Ishikawa (cell line): ENCODE results near the gene MON2.

Experiments used
- CEBPB ChIP-seq: IDR thresholded peaks from 2 replicates; pipeline ENCODE4 v1.6.1; 2012
- CREB1 ChIP-seq: IDR thresholded peaks from 2 replicates; pipeline ENCODE4 v1.6.1; 2012; ENCODE audit warnings: low read depth
- EGR1 ChIP-seq: IDR thresholded peaks from 2 replicates; pipeline ENCODE4 v1.6.1; 2012
- EP300 ChIP-seq: IDR thresholded peaks from 2 replicates; pipeline ENCODE4 v1.6.1; 2012; ENCODE audit warnings: borderline replicate concordance
- FOXM1 ChIP-seq: IDR thresholded peaks from 2 replicates; pipeline ENCODE4 v1.6.1; 2012; ENCODE audit warnings: low read depth, borderline replicate concordance
- NFIC ChIP-seq: IDR thresholded peaks from 2 replicates; pipeline ENCODE4 v1.6.1; 2012
- RAD21 ChIP-seq: IDR thresholded peaks from 2 replicates; pipeline ENCODE4 v1.6.1; 2012; ENCODE audit warnings: low read depth
- TAF1 ChIP-seq: IDR thresholded peaks from 2 replicates; pipeline ENCODE4 v1.6.1; 2012; ENCODE audit warnings: low read depth, mild to moderate bottlenecking
- TCF12 ChIP-seq: IDR thresholded peaks from 2 replicates; pipeline ENCODE4 v1.6.1; 2012; ENCODE audit warnings: low read depth
- TEAD4 ChIP-seq: IDR thresholded peaks from 2 replicates; pipeline ENCODE4 v1.6.1; 2012
- YY1 ChIP-seq: IDR thresholded peaks from 2 replicates; pipeline ENCODE4 v1.6.1; 2012; ENCODE audit warnings: low read depth
- ZBTB7A ChIP-seq: IDR thresholded peaks from 2 replicates; pipeline ENCODE4 v1.6.1; 2012; ENCODE audit warnings: low read depth
- TF ChIP-seq, protein P1 (sequence below): IDR thresholded peaks from 2 replicates; pipeline ENCODE4 v1.6.1; 2012
- TF ChIP-seq, protein P2 (sequence below): IDR thresholded peaks from 2 replicates; pipeline ENCODE4 v1.6.1; 2012; ENCODE audit warnings: low read depth, mild to moderate bottlenecking
- TF ChIP-seq, protein P3 (sequence below): IDR thresholded peaks from 2 replicates; pipeline ENCODE4 v1.6.1; 2012

MON2 gene

GRCh38 chr12:62647586-62647985 lies 181.0 kb downstream of the MON2 start:
- no peak for TF ChIP-seq YY1
- no peak for TF ChIP-seq CEBPB
- TF ChIP-seq EP300: no peak
- TF ChIP-seq RAD21: no peak
- TF ChIP-seq ZBTB7A: no peak
- TF ChIP-seq CREB1: no peak
- no peak for TF ChIP-seq FOXM1
- no peak for TF ChIP-seq TCF12
- TF ChIP-seq, protein P1, sequence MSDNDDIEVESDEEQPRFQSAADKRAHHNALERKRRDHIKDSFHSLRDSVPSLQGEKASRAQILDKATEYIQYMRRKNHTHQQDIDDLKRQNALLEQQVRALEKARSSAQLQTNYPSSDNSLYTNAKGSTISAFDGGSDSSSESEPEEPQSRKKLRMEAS: no peak
- TF ChIP-seq, protein P2, sequence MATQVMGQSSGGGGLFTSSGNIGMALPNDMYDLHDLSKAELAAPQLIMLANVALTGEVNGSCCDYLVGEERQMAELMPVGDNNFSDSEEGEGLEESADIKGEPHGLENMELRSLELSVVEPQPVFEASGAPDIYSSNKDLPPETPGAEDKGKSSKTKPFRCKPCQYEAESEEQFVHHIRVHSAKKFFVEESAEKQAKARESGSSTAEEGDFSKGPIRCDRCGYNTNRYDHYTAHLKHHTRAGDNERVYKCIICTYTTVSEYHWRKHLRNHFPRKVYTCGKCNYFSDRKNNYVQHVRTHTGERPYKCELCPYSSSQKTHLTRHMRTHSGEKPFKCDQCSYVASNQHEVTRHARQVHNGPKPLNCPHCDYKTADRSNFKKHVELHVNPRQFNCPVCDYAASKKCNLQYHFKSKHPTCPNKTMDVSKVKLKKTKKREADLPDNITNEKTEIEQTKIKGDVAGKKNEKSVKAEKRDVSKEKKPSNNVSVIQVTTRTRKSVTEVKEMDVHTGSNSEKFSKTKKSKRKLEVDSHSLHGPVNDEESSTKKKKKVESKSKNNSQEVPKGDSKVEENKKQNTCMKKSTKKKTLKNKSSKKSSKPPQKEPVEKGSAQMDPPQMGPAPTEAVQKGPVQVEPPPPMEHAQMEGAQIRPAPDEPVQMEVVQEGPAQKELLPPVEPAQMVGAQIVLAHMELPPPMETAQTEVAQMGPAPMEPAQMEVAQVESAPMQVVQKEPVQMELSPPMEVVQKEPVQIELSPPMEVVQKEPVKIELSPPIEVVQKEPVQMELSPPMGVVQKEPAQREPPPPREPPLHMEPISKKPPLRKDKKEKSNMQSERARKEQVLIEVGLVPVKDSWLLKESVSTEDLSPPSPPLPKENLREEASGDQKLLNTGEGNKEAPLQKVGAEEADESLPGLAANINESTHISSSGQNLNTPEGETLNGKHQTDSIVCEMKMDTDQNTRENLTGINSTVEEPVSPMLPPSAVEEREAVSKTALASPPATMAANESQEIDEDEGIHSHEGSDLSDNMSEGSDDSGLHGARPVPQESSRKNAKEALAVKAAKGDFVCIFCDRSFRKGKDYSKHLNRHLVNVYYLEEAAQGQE: no peak
- TF ChIP-seq NFIC: no peak
- TF ChIP-seq TAF1: no peak
- TF ChIP-seq, protein P3, sequence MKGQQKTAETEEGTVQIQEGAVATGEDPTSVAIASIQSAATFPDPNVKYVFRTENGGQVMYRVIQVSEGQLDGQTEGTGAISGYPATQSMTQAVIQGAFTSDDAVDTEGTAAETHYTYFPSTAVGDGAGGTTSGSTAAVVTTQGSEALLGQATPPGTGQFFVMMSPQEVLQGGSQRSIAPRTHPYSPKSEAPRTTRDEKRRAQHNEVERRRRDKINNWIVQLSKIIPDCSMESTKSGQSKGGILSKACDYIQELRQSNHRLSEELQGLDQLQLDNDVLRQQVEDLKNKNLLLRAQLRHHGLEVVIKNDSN: no peak
- no peak for TF ChIP-seq TEAD4
- no peak for TF ChIP-seq EGR1

GRCh38 chr12:62649412-62650138 lies 182.9 kb downstream of the MON2 start:
- TF ChIP-seq TCF12 (no peak), CEBPB (no peak), NFIC (no peak), RAD21 (no peak), EP300 (no peak), YY1 (no peak)
